Breast epithelium (tissue), 4 donors: ENCODE data around the gene CLASP1. TPM values are rescaled to one million over a fixed set of nuclear protein-coding genes. Genes with fewer than 3 reads are reported as not detected.

ENCODE experiments used
- DNase-seq, 2 donors: peaks; one replicate each; pipeline ENCODE4 v3.0.0-alpha.2; 2019; ENCODE audit warnings: low spot score in 2 of 2
- H3K27ac ChIP-seq, 2 donors: fragments of 200-600 bp; sonication (generic) in 1 of 2; one replicate each; pipeline ENCODE4 v1.5.1; 2016 to 2019; ENCODE audit warnings: mild to moderate bottlenecking in 1 of 2
- H3K27me3 ChIP-seq, 2 donors: fragments of 200-600 bp; sonication (generic) in 1 of 2; one replicate each; pipeline versions ENCODE4 v1.5.1 to v1.6.0; 2017 to 2019; ENCODE audit warnings: control low read depth in 1 of 2, mild to moderate bottlenecking in 1 of 2
- H3K36me3 ChIP-seq: fragments of 200-600 bp; one replicate; pipeline ENCODE4 v1.5.1; 2019
- H3K4me1 ChIP-seq, 2 donors: fragments of 200-600 bp; sonication (generic); one replicate each; pipeline ENCODE4 v1.5.1; 2016 to 2019; ENCODE audit warnings: control low read depth in 1 of 2
- H3K4me3 ChIP-seq, 3 donors: fragments of 200-600 bp; sonication (generic); 1 replicate in 2 of 3; 2 replicates in 1 of 3; pipeline ENCODE4 v1.5.1; 2016 to 2019; ENCODE audit warnings: mild to moderate bottlenecking in 3 of 3, moderate library complexity in 2 of 3
- H3K9me3 ChIP-seq, 2 donors: fragments of 200-600 bp; sonication (generic) in 1 of 2; one replicate each; pipeline ENCODE4 v1.5.1; 2016 to 2019; ENCODE audit warnings: control low read depth in 1 of 2
- CTCF ChIP-seq, 3 donors: fragments of 450-650 bp; IDR thresholded peaks; one replicate each; pipeline ENCODE4 v1.5.1; 2016 to 2017; ENCODE audit warnings: antibody characterized with exemption in 3 of 3, mild to moderate bottlenecking in 3 of 3, moderate library complexity in 3 of 3
- POLR2A ChIP-seq: fragments of 450-650 bp; IDR thresholded peaks from one replicate; pipeline ENCODE4 v1.6.1; 2016; ENCODE audit warnings: antibody characterized with exemption, mild to moderate bottlenecking, moderate library complexity
- POLR2AphosphoS5 ChIP-seq, 3 donors: sonication (generic); formaldehyde crosslinking; IDR thresholded peaks; one replicate each; pipeline ENCODE4 v1.6.1; 2017; ENCODE audit warnings: antibody characterized with exemption in 3 of 3
- intact Hi-C: fragments of 100-400 bp; cut with DNase I; formaldehyde crosslinking; loops from one replicate; pipeline ENCODE4 v1.15.1; 2023; ENCODE audit warnings: low total_unique reads
- total RNA-seq, 3 donors: library from RNA; depleted of rRNA; stranded (reverse); fragments of >200 nt; gene quantifications; one replicate each; pipeline ENCODE4 v1.1.0, GENCODE V29; 2016

CLASP1 gene
- total RNA-seq, 3 donors from 2014 or later, result 80.3 to 106 (median 98.7) TPM

- Histone ChIP-seq H3K4me1 (peaks cover 0 to 5% of the 10 kb centered on the region in 2 donors), H3K36me3 (no peaks in the 10 kb centered on the region), H3K4me3 (no peak overlapping the region), H3K27ac (no peak overlapping the region), H3K9me3 (no peaks in the 10 kb centered on the region), H3K27me3 (no peaks in the 10 kb centered on the region)
- no peak for TF ChIP-seq POLR2A
- TF ChIP-seq POLR2AphosphoS5 (IDR thresholded peaks at IDR 0.05), result no peak
- no peak for TF ChIP-seq CTCF (IDR thresholded peaks at IDR 0.05)
- intact Hi-C loops, result no loop called here
- no peak for DNase-seq
Measured at GRCh38 chr2:121504316-121504715, 144.9 kb downstream of the CLASP1 start.

- H3K27me3 ChIP-seq, result no peaks in the 10 kb centered on the region
- H3K9me3 ChIP-seq, result no peaks in the 10 kb centered on the region
- TF ChIP-seq POLR2A (no peak), CTCF (IDR thresholded peaks at IDR 0.05) (no peak), POLR2AphosphoS5 (IDR thresholded peaks at IDR 0.05) (no peak)
- DNase-seq, result no peak
- H3K4me3 ChIP-seq, result no peak overlapping the region
- H3K4me1 ChIP-seq, result peaks cover 0 to 5% of the 10 kb centered on the region in 2 donors
- no peaks in the 10 kb centered on the region for H3K36me3 ChIP-seq
- H3K27ac ChIP-seq, result no peak overlapping the region
- intact Hi-C loops, result no loop called here
Measured at GRCh38 chr2:121502781-121503180, 146.5 kb downstream of the CLASP1 start.

GRCh38 chr2:121502246-121502645 is 147.0 kb downstream of the CLASP1 start:
- H3K4me1 ChIP-seq, result peaks cover 0 to 5% of the 10 kb centered on the region in 2 donors
- no peak overlapping the region for H3K27ac ChIP-seq
- no peak overlapping the region for H3K4me3 ChIP-seq
- H3K9me3 ChIP-seq, result no peaks in the 10 kb centered on the region
- intact Hi-C loops, result no loop called here
- H3K27me3 ChIP-seq, result no peaks in the 10 kb centered on the region
- H3K36me3 ChIP-seq, result no peaks in the 10 kb centered on the region
- no peak for DNase-seq
- TF ChIP-seq POLR2A, result no peak
- TF ChIP-seq POLR2AphosphoS5 (IDR thresholded peaks at IDR 0.05), result no peak
- no peak for TF ChIP-seq CTCF (IDR thresholded peaks at IDR 0.05)

GRCh38 chr2:121501554-121501953 is 147.7 kb downstream of the CLASP1 start:
- intact Hi-C loops, result no loop called here
- DNase-seq, result no peak
- no peaks in the 10 kb centered on the region for H3K9me3 ChIP-seq
- no peaks in the 10 kb centered on the region for H3K27me3 ChIP-seq
- no peaks in the 10 kb centered on the region for H3K36me3 ChIP-seq
- no peak overlapping the region for H3K27ac ChIP-seq
- TF ChIP-seq CTCF (IDR thresholded peaks at IDR 0.05), result no peak
- no peak for TF ChIP-seq POLR2AphosphoS5 (IDR thresholded peaks at IDR 0.05)
- no peak for TF ChIP-seq POLR2A
- H3K4me3 ChIP-seq, result no peak overlapping the region
- H3K4me1 ChIP-seq, result peaks cover 0 to 5% of the 10 kb centered on the region in 2 donors

GRCh38 chr2:121501031-121501430 is 148.2 kb downstream of the CLASP1 start:
- Histone ChIP-seq H3K4me3 (no peak overlapping the region), H3K36me3 (no peaks in the 10 kb centered on the region), H3K27me3 (no peaks in the 10 kb centered on the region), H3K9me3 (no peaks in the 10 kb centered on the region), H3K27ac (no peak overlapping the region), H3K4me1 (peaks cover 0 to 5% of the 10 kb centered on the region in 2 donors)
- TF ChIP-seq POLR2A (no peak), POLR2AphosphoS5 (IDR thresholded peaks at IDR 0.05) (no peak), CTCF (IDR thresholded peaks at IDR 0.05) (no peak)
- intact Hi-C loops, result no loop called here
- DNase-seq, result peak in 1 of 2 donors; percentile 57
